ENCODE measurements around the gene FBXO3. TPM values are rescaled to one million over a fixed set of nuclear protein-coding genes. Genes with fewer than 3 reads are reported as not detected.
"Not testable (repeated sequence)": the region's sequence is repeated elsewhere in the genome, so short reads cannot be mapped to it uniquely, and the experiment has no call there.

FBXO3 gene
- total RNA-seq, 1 experiment from 2014 or later: 41.7 TPM

DNA sequence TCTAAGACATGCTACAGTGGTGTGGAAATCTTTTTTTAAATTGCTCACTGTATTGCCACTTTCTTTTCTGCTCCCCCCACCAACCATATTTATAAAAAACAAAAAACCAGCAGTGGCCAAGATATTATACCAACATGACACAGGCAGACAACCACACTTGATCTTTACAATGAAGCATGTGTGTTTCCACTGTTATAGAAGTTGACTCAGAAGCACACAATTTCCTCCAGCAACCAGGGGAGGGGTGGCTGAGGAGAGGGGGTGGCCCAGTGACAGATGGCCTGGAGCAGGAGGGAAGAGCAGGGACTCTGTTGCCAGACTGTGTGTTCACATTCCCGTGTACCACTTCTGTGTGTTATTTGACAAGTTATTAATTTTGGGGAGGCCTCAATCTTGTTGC, 52.9 kb downstream of the FBXO3 start:
- Histone ChIP-seq H3K27me3 (no peaks in the 10 kb centered on the region), H3K9me3 (no peaks in the 10 kb centered on the region), H3K4me3 (no peak overlapping the region), H3K36me3 (peaks cover 86% of the 10 kb centered on the region)
- DNase-seq: peak; percentile 37

- Histone ChIP-seq H3K4me3 (no peak overlapping the region), H3K9me3 (no peaks in the 10 kb centered on the region), H3K27me3 (no peaks in the 10 kb centered on the region), H3K36me3 (peaks cover 92% of the 10 kb centered on the region)
- DNase-seq: no peak
Observed at GRCh38 chr11:33719587-33719986, 54.7 kb downstream of the FBXO3 start.

GRCh38 chr11:33718440-33718839, 55.9 kb downstream of the FBXO3 start:
- peaks cover 92% of the 10 kb centered on the region for H3K36me3 ChIP-seq

DNA sequence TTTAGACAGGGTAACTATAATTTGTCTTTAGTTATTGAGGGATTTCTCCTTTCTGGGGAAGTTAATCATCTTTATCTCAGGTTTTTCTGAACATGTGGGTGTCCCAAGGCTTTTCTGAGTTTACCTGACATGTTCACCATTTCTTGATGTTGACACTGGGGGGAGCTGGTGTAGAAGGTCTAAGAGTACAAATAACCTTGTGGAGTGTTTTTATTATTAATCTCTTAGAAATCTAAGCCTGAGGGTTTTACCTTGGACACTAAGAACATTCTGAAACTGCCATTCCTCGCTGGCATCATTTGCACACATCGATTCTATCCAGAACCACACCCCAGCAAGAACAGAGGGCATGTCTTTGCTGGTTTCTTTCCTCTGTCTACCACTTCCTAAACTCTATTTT, 58.1 kb downstream of the FBXO3 start:
- H3K4me3 ChIP-seq: no peak overlapping the region
- H3K9me3 ChIP-seq: no peaks in the 10 kb centered on the region
- H3K36me3 ChIP-seq: peaks cover 92% of the 10 kb centered on the region
- H3K27me3 ChIP-seq: no peaks in the 10 kb centered on the region
- no peak for DNase-seq

More at GRCh38 chr11:33718440-33718839, 55.9 kb downstream of the FBXO3 start:
- H3K4me3 ChIP-seq: no peak overlapping the region
- no peaks in the 10 kb centered on the region for H3K27me3 ChIP-seq
- no peak for DNase-seq
- H3K9me3 ChIP-seq: no peaks in the 10 kb centered on the region

GRCh38 chr11:33713856-33714398, 60.4 kb downstream of the FBXO3 start:
- Histone ChIP-seq H3K4me3 (no peak overlapping the region), H3K36me3 (peaks cover 90% of the 10 kb centered on the region), H3K27me3 (no peaks in the 10 kb centered on the region), H3K9me3 (no peaks in the 10 kb centered on the region)
- no peak for DNase-seq

DNA sequence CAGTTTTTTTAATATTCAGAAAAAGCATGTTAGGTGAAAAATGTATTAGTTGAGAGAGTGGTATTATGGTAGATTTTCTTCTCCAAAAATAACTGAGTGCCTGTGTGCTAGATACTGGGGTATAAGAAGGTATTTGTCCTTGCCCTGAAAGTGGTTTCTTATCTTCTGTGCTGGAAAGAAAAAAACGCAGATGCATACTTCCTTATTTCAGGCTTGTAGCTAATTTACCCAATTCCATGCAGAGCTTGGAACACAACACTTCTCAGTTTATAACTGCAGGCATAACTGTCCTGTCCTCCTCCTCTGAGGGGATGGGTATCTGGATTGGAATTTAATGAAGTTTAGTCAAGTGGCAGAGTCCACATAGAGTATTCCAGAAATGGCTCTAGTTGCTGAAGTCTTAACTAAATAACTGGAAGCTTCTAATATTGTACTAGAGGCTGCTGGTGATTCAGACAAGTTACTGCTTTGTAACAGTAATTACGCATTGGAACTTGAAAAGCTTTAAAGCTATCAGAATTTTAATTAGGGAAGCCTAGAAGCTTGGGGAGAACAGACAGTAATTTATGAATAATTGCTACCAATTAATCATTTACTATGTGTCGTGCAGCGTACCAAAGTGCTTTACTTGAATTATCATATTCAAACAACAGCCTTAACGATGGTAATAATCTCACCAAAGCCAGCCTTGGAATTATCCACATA, 61.0 kb downstream of the FBXO3 start:
- H3K4me3 ChIP-seq: no peak overlapping the region
- H3K36me3 ChIP-seq: peaks cover 89% of the 10 kb centered on the region
- DNase-seq: no peak
- no peaks in the 10 kb centered on the region for H3K9me3 ChIP-seq
- no peaks in the 10 kb centered on the region for H3K27me3 ChIP-seq

DNA sequence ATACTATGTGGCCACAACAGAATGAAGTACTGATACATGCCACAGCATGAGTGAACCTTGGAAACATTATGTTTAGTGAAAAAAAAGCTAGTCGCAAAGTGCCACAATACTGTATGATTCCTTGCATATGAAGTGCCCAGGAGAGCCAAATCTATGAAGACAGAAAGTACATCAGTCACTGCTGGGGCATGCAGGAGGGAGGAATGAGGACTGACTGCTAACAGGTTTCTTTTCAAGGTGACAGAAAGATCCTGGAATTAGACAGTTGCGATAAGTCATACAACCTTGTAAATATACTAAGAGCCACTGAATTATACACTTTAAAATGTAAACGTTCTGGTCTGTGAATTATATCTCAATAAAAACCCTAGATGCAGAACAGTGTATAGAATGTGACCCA, 61.9 kb downstream of the FBXO3 start:
- H3K4me3 ChIP-seq: no peak overlapping the region
- peaks cover 88% of the 10 kb centered on the region for H3K36me3 ChIP-seq
- DNase-seq: no peak
- no peaks in the 10 kb centered on the region for H3K9me3 ChIP-seq
- no peaks in the 10 kb centered on the region for H3K27me3 ChIP-seq

DNA sequence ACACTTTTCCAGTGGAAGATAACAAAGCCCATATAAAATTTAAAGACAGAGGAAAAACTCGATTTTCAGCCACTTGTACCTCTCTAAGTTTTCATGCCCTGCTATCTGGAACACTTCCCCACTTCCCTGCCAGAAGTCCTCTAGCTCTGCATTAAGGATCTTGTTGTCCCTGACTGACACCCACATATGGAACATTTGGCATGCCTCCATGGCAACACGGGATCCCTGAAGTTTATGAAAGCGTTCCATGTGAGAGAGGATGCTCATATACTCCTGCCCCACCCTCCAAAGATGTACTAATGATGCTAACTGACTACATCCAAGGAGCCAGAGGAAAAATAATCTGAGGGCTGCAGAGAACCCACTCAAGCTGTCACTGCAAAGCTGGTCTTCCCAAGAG, 64.9 kb downstream of the FBXO3 start:
- Histone ChIP-seq H3K4me3 (no peak overlapping the region), H3K36me3 (peaks cover 93% of the 10 kb centered on the region), H3K27me3 (no peaks in the 10 kb centered on the region), H3K9me3 (no peaks in the 10 kb centered on the region)
- no peak for DNase-seq

DNA sequence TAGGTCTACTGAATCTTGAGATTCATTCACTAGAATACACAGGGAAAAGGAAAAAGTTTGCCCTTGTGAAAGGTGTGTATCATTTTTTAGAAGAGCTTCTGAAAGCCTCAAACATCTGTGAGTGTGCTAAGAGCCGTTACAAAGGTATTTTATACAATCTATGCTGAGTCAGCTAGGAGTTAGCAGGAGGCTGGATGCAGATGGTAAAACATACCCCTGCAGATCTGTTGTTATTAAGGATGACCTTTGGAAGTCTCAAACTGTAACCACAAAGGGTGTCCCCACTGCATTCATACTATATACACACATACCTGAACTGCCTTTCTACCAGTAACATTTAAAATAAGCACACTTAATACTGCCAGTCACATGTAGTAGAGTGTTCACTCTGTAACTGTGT, 65.3 kb downstream of the FBXO3 start:
- H3K4me3 ChIP-seq: no peak overlapping the region
- peaks cover 94% of the 10 kb centered on the region for H3K36me3 ChIP-seq
- DNase-seq: no peak

DNA sequence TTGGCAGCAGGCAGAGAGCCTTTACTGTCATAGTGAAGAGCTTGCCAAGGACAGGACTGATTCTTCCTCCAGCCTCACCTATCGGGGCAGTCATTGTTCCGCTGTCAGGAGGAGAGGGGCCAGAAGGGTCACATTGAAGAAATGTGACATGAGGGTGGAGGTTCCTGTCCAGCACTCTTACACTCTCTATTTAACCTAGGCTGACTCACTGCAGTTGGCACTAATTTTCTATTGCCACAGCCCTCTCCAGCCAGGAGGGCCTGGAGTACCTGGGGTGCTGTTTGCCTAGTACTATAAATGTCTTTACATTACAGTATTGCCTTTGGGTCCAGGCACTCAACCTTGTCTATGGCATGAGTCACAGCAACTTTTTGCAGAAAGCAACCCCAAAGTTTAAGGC, 66.5 kb downstream of the FBXO3 start:
- H3K4me3 ChIP-seq, H3K9me3 ChIP-seq, DNase-seq, H3K27me3 ChIP-seq: not testable (repeated sequence)
- peaks cover 86% of the 10 kb centered on the region for H3K36me3 ChIP-seq

More for the DNA sequence above, 65.3 kb downstream of the FBXO3 start:
- H3K9me3 ChIP-seq: no peaks in the 10 kb centered on the region
- no peaks in the 10 kb centered on the region for H3K27me3 ChIP-seq

DNA sequence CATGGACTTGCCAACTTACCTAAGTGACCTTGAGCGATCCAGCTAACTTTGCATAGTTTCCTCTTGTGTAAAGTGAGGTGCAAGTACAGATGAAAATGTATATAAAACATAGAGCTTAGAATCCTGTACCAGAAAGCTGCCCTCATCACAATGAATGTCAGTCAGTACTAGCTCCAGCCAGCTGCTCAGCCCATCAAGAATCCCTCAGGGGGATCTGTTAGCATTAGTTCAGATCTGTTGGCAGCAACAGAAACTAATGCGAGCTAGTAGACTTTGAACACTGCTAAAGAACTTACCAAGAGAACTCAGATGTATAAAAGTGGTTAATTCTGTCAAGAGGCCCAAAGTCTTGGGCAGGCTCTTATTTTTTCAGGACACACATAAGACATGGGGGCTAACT, 67.4 kb downstream of the FBXO3 start:
- no peak overlapping the region for H3K4me3 ChIP-seq
- H3K27me3 ChIP-seq: no peaks in the 10 kb centered on the region
- H3K36me3 ChIP-seq: peaks cover 77% of the 10 kb centered on the region
- no peaks in the 10 kb centered on the region for H3K9me3 ChIP-seq
- no peak for DNase-seq

GRCh38 chr11:33706546-33706945, 67.8 kb downstream of the FBXO3 start:
- Histone ChIP-seq H3K27me3 (no peaks in the 10 kb centered on the region), H3K9me3 (no peaks in the 10 kb centered on the region), H3K36me3 (peaks cover 73% of the 10 kb centered on the region), H3K4me3 (no peak overlapping the region)
- DNase-seq: no peak

- no peak for DNase-seq
- Histone ChIP-seq H3K27me3 (no peaks in the 10 kb centered on the region), H3K36me3 (peaks cover 53% of the 10 kb centered on the region), H3K9me3 (no peaks in the 10 kb centered on the region), H3K4me3 (no peak overlapping the region)
Observed at GRCh38 chr11:33704240-33705002, 69.9 kb downstream of the FBXO3 start.

DNA sequence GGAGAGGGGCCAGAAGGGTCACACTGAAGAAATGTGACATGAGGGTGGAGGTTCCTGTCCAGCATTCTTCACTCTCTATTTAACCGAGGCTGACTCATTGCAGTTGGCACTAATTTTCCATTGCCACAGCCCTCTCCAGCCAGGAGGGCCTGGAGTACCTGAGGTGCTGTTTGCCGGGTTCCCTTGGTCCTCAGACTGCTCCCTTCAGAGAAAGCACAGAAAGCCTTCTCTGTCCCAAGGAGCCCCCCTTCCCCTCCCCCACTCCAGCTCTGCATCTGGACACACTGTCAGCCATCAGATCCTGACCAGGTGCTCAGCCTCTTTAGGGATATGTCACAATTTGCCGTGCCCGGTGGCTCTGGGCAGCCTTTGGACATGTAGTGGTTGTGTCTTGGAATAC, 70.5 kb downstream of the FBXO3 start:
- Histone ChIP-seq H3K36me3 (peaks cover 47% of the 10 kb centered on the region), H3K27me3 (no peaks in the 10 kb centered on the region), H3K4me3 (no peak overlapping the region), H3K9me3 (no peaks in the 10 kb centered on the region)
- DNase-seq: peak; percentile 52

- H3K27me3 ChIP-seq: no peaks in the 10 kb centered on the region
- H3K4me3 ChIP-seq: no peak overlapping the region
- peaks cover 43% of the 10 kb centered on the region for H3K36me3 ChIP-seq
- H3K9me3 ChIP-seq: no peaks in the 10 kb centered on the region
- DNase-seq: no peak
Observed at GRCh38 chr11:33703234-33703633, 71.1 kb downstream of the FBXO3 start.

DNA sequence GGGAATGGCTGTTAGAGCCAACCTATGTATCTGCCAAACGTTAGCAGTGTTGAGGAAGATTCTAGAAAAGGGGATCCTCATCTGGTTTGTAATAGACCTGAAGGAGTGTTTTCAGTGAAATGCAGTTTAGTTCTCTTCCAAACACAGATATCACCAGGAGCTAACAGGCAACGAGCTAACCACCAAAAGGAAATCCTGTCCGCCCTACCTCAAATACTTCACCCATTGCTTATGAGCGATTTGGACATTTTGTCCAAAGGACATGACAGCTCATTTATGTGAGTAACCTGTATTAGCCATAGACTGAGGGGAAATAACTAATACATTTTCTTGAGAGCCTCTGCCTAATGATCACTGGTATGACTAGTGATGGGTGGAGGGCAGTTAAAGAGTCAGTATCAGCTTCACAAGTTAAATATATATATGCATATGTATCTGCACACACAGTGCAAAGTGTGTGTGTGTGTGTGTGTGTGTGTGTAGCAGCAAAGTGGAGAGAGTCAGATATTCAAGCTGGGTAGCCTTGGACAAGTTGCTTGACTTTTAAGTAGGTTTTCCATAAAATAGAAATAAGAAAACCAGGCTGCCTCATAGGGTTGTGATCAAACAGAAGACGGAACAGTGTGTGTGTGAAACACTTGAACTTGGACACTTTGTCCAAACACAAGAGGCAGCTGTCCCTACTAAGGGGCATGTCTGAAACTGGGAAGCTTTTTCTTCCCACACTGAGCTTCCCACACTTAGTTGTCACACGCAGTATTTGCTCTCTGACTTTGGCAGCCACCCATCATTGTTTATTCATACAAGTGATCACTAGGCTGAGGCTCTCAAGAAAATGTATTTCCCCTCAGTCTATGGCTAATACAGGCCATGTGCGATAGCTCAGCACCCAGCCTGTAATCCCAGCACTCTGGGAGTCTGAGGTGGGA, 72.8 kb downstream of the FBXO3 start:
- Histone ChIP-seq H3K27me3 (no peaks in the 10 kb centered on the region), H3K4me3 (peak overlapping the region; percentile 52), H3K36me3 (peaks cover 27% of the 10 kb centered on the region), H3K9me3 (no peaks in the 10 kb centered on the region)
- no peak for DNase-seq

Measured in MG63 (cell line).